Rectal smooth muscle tissue (tissue), 1 donor: Measurements from ENCODE around the gene NMUR2.

ENCODE experiments used
- H3K27ac ChIP-seq: one replicate; pipeline ENCODE4 v1.7.0; 2013; ENCODE audit warnings: low read depth, low read length, inconsistent platforms
- H3K27me3 ChIP-seq: one replicate; pipeline ENCODE4 v1.7.0; 2013; ENCODE audit warnings: low read length; ENCODE audit not compliant: control insufficient read depth, insufficient read depth
- H3K36me3 ChIP-seq: one replicate; pipeline ENCODE4 v1.7.0; 2013; ENCODE audit warnings: low read length; ENCODE audit not compliant: control insufficient read depth, insufficient read depth
- H3K4me1 ChIP-seq: one replicate; pipeline ENCODE4 v1.7.0; 2013; ENCODE audit warnings: low read length; ENCODE audit not compliant: control insufficient read depth, insufficient read depth
- H3K4me3 ChIP-seq: one replicate; pipeline ENCODE4 v1.7.0; 2013; ENCODE audit warnings: low read length
- H3K9ac ChIP-seq: one replicate; pipeline ENCODE4 v1.7.0; 2013; ENCODE audit warnings: low read length

The NMUR2 gene

DNA sequence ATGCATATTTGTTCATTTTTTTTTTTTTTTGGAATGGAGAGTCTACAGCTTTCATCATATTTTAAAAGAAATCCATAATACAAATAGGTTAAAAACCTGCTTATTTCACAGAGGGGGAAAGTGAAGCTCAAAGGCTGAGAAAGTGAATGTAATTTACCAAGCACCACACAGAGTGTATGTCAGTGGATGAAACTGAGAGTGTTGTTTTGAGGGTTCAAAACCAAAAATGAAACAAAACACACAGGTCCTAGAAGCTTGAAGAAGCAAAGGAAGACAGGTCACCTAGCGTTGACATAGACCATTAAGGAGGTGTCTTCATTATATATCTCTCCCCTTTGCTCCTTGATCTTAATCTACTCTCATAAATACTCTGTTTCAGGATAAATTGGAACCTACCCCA lies 7.5 kb downstream of the NMUR2 start:
- no peak overlapping the region for H3K27ac ChIP-seq
- H3K4me1 ChIP-seq = no peaks in the 10 kb centered on the region
- no peaks in the 10 kb centered on the region for H3K27me3 ChIP-seq
- no peak overlapping the region for H3K4me3 ChIP-seq
- no peak overlapping the region for H3K9ac ChIP-seq
- H3K36me3 ChIP-seq = no peaks in the 10 kb centered on the region

GRCh38 chr5:152393441-152393840 lies 11.6 kb downstream of the NMUR2 start:
- H3K27me3 ChIP-seq = no peaks in the 10 kb centered on the region
- no peak overlapping the region for H3K27ac ChIP-seq
- no peaks in the 10 kb centered on the region for H3K36me3 ChIP-seq
- no peak overlapping the region for H3K9ac ChIP-seq
- no peak overlapping the region for H3K4me3 ChIP-seq
- H3K4me1 ChIP-seq = no peaks in the 10 kb centered on the region

GRCh38 chr5:152389208-152389849 lies 15.8 kb downstream of the NMUR2 start:
- Histone ChIP-seq H3K27ac (no peak overlapping the region), H3K36me3 (no peaks in the 10 kb centered on the region), H3K27me3 (no peaks in the 10 kb centered on the region), H3K9ac (no peak overlapping the region), H3K4me3 (no peak overlapping the region), H3K4me1 (no peaks in the 10 kb centered on the region)

DNA sequence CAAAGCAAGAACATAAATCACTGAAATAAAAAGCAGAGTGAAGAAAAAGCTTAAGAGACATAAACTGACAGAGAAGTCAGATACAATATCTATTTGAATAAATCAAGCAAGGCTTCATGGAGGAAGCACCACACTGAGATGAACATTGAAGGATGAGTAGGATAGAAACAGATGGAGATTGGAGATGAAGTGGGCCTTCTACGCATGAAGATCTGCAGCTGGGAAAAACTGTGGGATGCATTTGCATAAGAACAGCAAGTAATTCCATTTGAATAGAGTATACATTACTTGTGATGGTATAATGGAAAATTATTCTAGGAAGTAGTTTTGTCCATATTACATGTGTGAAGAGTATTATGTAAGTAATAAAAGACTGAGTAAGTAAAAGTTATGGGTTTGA lies 16.5 kb downstream of the NMUR2 start:
- no peaks in the 10 kb centered on the region for H3K4me1 ChIP-seq
- no peak overlapping the region for H3K4me3 ChIP-seq
- H3K36me3 ChIP-seq = no peaks in the 10 kb centered on the region
- no peaks in the 10 kb centered on the region for H3K27me3 ChIP-seq
- no peak overlapping the region for H3K27ac ChIP-seq
- H3K9ac ChIP-seq = no peak overlapping the region

GRCh38 chr5:152380415-152381123 lies 24.5 kb downstream of the NMUR2 start:
- Histone ChIP-seq H3K4me1 (no peaks in the 10 kb centered on the region), H3K36me3 (no peaks in the 10 kb centered on the region), H3K27me3 (no peaks in the 10 kb centered on the region), H3K9ac (no peak overlapping the region), H3K27ac (no peak overlapping the region), H3K4me3 (no peak overlapping the region)

DNA sequence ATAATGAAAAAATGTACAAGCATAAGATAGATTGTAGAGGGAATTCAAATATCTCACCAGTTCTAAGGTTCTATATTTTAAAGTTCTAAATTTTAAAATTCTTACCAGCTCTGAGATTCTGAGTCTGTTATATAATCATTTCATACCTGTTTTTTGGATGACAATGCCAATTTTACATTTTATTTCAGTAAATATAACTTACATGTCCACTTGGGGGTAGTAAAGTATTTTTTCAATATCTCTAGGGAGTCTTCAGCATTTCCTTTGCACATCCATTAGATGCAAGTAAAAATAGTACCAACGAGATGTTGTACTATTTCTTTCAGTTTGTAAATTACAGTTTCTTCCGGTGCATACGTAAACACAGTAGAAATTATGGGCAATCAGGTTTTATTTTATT lies 25.7 kb downstream of the NMUR2 start:
- no peak overlapping the region for H3K4me3 ChIP-seq
- no peaks in the 10 kb centered on the region for H3K36me3 ChIP-seq
- no peaks in the 10 kb centered on the region for H3K4me1 ChIP-seq
- H3K27ac ChIP-seq = no peak overlapping the region
- H3K9ac ChIP-seq = no peak overlapping the region
- H3K27me3 ChIP-seq = no peaks in the 10 kb centered on the region

GRCh38 chr5:152378730-152379129 lies 26.3 kb downstream of the NMUR2 start:
- Histone ChIP-seq H3K27me3 (no peaks in the 10 kb centered on the region), H3K9ac (no peak overlapping the region), H3K4me1 (no peaks in the 10 kb centered on the region), H3K4me3 (no peak overlapping the region), H3K36me3 (no peaks in the 10 kb centered on the region), H3K27ac (no peak overlapping the region)

GRCh38 chr5:152376886-152377285 lies 28.2 kb downstream of the NMUR2 start:
- no peaks in the 10 kb centered on the region for H3K4me1 ChIP-seq
- no peak overlapping the region for H3K27ac ChIP-seq
- H3K27me3 ChIP-seq = no peaks in the 10 kb centered on the region
- no peak overlapping the region for H3K4me3 ChIP-seq
- H3K36me3 ChIP-seq = no peaks in the 10 kb centered on the region
- no peak overlapping the region for H3K9ac ChIP-seq

GRCh38 chr5:152374711-152375275 lies 30.3 kb downstream of the NMUR2 start:
- H3K9ac ChIP-seq = no peak overlapping the region
- no peak overlapping the region for H3K4me3 ChIP-seq
- H3K36me3 ChIP-seq = no peaks in the 10 kb centered on the region
- no peak overlapping the region for H3K27ac ChIP-seq
- H3K27me3 ChIP-seq = no peaks in the 10 kb centered on the region
- no peaks in the 10 kb centered on the region for H3K4me1 ChIP-seq

GRCh38 chr5:152372875-152373274 lies 32.2 kb downstream of the NMUR2 start:
- Histone ChIP-seq H3K9ac (no peak overlapping the region), H3K4me1 (no peaks in the 10 kb centered on the region), H3K4me3 (no peak overlapping the region), H3K27ac (no peak overlapping the region), H3K36me3 (no peaks in the 10 kb centered on the region), H3K27me3 (no peaks in the 10 kb centered on the region)

DNA sequence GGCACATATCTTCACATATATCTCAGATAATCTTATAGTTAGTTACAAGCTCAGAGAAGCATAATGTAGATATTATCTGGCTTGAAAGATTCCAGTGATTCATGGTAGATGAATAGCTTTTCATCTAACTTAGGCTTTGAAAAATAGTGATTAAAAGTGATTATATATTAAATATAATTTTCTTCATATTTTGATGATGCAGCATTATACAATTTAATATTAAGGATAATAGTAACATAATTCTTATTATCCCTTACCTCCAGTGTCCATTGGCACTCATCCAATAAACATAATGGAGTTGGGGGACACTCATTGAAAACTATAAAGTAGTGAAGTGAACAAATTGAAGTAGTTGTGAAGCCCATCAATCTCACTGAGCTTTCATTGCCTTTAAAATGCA lies 35.8 kb downstream of the NMUR2 start:
- Histone ChIP-seq H3K9ac (no peak overlapping the region), H3K27ac (no peak overlapping the region), H3K36me3 (no peaks in the 10 kb centered on the region), H3K4me1 (no peaks in the 10 kb centered on the region), H3K4me3 (no peak overlapping the region), H3K27me3 (no peaks in the 10 kb centered on the region)

DNA sequence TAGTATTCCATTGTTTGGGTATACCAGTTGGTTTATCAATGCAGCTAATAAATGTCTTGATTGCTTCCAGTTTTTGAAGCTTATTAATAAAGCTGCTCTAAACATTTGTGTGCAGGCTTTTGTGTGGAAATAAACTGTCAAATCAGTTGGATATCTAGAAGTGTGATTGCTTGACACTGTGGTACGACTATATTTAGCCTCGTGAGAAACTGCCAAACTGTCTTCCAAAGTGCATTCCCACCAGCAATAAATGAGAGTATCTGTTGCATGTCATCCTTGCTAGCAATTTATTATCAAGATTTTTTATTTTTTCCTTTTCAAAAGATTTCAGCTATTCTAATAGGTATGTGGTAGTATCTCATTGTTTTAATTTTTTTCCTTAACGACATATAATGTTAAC lies 37.5 kb downstream of the NMUR2 start:
- Histone ChIP-seq H3K36me3 (no peaks in the 10 kb centered on the region), H3K4me3 (no peak overlapping the region), H3K27ac (no peak overlapping the region), H3K9ac (no peak overlapping the region), H3K4me1 (no peaks in the 10 kb centered on the region), H3K27me3 (no peaks in the 10 kb centered on the region)

- H3K4me3 ChIP-seq = no peak overlapping the region
- H3K27ac ChIP-seq = no peak overlapping the region
- no peaks in the 10 kb centered on the region for H3K36me3 ChIP-seq
- no peaks in the 10 kb centered on the region for H3K4me1 ChIP-seq
- H3K9ac ChIP-seq = no peak overlapping the region
- no peaks in the 10 kb centered on the region for H3K27me3 ChIP-seq
Observed at GRCh38 chr5:152366716-152367115, 38.4 kb downstream of the NMUR2 start.
